Embryonic facial prominence (tissue), 1 donor: ENCODE data around the gene SMARCB1.

Experiments used
- DNase-seq: peaks from one replicate; pipeline ENCODE4 v3.0.0-alpha.2; 2016; ENCODE audit errors: extremely low spot score

Gene SMARCB1

GRCh38 chr22:23780146-23780748 lies 6.5 kb upstream of the SMARCB1 start:
- no peak for DNase-seq

GRCh38 chr22:23781065-23781464 lies 5.7 kb upstream of the SMARCB1 start:
- no peak for DNase-seq

GRCh38 chr22:23781511-23782183 lies 5.1 kb upstream of the SMARCB1 start:
- no peak for DNase-seq

DNA sequence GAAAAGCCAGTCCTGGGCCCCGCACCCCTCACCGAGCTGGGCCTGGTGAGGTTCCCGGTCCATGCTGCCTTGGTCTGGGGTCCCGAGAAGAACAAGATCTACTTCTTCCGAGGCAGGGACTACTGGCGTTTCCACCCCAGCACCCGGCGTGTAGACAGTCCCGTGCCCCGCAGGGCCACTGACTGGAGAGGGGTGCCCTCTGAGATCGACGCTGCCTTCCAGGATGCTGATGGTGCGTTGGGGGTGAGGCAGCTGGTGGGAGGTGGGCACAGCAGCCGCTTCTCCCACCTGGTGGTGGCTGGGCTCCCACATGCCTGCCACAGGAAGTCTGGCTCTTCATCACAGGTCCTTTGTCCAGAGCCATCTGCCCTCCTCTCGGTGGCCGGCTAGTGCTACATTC lies 4.5 kb upstream of the SMARCB1 start:
- DNase-seq: no peak

DNA sequence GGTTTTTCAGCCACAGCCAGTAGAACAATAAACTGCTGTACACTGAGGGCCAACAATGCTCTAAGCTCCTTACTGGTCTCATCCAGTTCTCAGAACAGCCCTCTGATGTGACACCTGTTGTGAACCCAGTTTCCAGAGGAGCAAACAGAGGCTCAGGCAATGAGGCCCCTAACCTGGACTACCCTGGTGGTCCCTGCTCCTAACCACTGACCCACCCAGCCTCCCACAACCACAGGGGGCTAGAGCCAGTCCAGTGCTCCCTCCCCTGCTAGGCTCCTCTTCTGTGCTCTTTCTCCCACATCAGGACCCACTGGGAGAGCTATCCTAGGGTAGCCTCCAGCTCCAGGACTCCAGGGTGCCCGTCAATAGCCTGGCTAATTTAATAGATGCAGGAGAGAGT lies 4.1 kb upstream of the SMARCB1 start:
- no peak for DNase-seq

GRCh38 chr22:23783265-23784150 lies 3.3 kb upstream of the SMARCB1 start:
- DNase-seq: no peak

DNA sequence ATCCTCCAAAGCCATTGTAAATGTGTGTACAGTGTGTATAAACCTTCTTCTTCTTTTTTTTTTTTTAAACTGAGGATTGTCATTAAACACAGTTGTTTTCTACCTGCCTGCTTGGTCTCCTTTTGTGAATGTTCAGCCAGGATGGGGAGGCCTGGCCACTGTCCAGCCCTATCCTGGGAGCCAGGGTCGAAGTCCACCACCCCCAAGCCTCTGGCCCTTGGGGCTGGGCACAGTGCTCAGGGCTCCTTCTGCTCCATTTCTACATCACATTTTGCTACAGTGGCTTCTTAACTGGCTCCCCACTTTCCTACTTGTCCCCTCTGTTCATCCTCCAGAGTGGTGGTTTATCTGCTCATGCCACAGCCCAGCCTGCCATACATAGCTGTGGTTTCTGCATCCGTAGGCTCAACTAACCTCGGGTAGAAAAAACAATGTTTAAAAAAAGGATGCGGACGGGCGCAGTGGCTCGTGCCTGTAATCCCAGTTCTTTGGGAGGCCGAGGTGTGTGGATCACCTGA lies 2.5 kb upstream of the SMARCB1 start:
- no peak for DNase-seq

DNA sequence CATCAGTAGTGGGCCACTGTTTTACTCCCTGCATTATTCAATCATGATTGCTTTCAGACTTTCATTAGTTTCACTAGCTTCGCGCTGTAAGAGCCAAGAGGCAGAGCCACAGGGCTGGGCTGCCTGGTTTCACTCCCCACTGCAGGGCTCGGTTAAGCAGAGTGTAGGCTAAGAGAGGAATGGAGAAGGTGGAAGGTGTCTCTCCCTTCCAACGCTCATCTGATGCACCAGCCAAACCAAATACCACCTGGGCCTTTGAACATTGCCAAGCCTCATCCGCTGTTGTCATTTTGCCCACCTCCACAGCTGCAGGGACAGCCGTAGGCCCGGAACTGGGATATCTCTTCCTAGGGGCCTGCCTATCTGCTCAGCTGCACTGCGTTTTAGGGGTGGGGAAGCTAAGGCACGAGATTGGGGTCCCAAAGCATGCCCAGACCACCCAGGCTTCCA lies 480 bp upstream of the SMARCB1 start:
- no peak for DNase-seq

GRCh38 chr22:23787600-23787896 lies 782 bp downstream of the SMARCB1 start:
- no peak for DNase-seq

DNA sequence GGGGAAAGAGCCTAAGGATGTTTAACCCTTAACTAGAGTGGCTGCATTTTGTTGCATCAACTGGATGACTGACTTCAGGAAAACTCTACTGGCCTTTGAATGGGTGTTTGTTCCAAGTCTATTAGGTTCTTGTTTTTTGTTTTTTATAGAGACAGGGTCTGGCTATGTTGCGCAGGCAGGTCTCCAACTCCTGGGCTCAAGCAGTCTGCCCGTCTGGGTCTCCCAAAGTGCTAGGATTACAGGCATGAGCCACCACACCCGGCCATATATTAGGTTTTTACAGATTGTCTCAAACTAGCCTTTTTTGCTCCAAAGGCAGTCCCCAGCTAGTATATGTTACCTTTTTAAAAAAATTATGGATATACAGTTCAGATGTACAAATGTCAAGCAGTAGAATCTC lies 1.1 kb downstream of the SMARCB1 start:
- DNase-seq: no peak

DNA sequence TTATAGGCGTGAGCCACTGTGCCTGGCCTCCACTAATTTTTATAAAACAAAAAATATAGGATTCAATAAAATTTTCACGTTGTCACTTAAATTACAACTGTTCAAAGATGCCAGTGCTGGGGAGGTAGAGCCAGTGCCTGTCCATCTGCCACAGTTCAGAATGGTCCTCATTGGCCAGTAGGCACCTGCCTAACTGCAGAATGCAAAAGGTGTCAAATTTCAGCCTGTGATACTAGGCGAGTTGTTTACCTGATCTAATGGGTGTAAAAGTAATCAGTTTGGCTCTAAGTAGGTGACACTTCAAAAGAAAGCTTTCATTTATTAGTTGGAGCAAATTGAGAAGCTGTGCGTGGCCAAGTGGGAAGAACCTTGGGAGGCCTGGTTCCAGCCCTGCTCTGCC lies 2.4 kb downstream of the SMARCB1 start:
- DNase-seq: no peak

DNA sequence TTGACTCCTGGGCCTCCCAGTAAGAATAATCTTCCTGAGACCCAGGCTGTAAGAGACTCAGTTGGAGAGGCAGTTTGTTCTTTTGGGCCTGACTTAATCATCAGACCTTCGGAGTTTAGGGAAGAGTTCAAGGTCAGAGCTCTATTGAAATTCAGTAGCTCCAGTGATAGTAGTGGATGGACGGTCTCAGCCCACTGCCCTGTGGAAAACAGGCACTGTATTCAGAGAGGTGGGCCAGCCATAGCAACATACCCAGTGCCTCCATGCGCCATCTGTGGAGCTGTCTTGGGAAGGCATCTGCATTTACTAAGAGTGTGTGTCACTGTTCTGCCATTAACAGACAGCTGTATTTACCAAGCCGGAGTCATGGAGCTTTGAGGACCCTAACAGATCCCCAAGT lies 2.9 kb downstream of the SMARCB1 start:
- no peak for DNase-seq

DNA sequence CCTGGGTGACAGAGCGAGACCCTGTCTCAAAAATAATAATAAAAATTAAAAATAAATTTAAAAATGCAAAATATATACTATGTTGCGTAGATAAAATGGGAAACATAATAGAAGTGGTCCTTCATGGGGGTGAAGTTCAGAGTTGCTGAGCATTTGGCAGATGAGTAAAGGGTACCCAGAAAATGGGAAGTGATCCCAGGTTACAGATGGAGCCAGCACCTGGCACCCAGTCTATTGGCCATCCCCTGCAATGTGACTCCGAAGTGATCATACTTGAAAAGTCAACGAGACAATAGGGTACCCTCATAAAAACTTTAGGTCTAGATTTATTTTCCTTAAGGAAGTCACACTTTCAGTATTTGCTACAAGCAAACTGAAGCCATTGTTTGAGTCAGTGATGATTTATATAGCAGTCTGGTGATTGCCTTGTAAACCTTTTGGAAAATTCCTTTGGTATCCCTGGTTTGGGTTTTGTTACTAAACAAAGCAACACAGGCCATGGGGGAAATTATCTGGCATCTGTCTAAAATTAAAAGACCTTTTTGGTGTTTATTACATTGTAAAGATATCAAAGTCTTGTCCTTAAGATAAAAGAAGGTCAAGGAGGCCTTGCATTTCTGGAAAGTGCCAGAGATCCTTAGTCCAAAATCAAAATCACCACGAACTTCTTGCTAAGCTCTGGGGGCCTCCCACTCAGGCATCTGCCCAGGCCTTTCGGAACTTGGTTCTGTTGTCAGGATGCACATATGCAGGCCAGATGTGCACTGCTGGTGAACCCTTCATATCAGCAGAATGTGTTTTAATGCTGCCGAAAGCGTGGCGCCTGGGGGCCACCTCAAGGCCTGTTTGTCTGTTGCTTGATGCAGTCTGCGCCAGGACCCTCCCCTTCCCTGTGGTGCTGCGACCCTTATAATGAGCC lies 4.3 kb downstream of the SMARCB1 start:
- DNase-seq: no peak

GRCh38 chr22:23791738-23792645 lies 5.2 kb downstream of the SMARCB1 start:
- DNase-seq: no peak

DNA sequence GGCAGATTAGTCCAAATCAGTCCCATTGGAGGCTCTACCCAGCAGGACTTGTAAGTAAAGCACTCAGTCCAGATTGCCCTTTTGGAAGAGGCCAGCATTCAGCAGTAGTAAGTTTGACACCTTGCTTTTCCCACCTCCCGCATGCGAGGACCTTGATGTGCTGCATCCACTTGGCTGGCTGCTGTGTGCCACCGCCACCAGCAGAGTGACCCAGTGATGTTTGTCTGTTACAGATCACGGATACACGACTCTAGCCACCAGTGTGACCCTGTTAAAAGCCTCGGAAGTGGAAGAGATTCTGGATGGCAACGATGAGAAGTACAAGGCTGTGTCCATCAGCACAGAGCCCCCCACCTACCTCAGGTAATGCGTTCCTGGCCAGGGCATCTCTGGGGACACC lies 6.6 kb downstream of the SMARCB1 start:
- no peak for DNase-seq

DNA sequence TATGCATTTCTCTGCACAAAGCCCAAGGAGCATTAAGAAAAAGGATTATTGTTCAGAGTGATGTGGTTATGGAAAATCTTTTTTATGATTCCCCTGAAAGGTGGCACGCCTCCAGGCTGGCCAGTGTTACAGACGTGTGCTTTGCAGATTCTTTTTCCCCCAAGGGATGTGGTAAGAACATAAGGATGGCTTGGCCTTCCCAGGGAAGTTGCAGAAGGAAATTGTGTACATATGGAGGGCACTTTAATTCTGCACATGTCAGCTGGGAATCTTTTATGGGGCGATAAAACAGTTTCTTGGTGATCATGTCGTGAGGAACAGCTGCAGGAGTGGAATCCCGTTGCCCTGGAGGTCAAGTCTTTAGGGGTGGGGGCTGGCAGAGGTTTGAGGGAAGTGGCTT lies 9.7 kb downstream of the SMARCB1 start:
- no peak for DNase-seq

DNA sequence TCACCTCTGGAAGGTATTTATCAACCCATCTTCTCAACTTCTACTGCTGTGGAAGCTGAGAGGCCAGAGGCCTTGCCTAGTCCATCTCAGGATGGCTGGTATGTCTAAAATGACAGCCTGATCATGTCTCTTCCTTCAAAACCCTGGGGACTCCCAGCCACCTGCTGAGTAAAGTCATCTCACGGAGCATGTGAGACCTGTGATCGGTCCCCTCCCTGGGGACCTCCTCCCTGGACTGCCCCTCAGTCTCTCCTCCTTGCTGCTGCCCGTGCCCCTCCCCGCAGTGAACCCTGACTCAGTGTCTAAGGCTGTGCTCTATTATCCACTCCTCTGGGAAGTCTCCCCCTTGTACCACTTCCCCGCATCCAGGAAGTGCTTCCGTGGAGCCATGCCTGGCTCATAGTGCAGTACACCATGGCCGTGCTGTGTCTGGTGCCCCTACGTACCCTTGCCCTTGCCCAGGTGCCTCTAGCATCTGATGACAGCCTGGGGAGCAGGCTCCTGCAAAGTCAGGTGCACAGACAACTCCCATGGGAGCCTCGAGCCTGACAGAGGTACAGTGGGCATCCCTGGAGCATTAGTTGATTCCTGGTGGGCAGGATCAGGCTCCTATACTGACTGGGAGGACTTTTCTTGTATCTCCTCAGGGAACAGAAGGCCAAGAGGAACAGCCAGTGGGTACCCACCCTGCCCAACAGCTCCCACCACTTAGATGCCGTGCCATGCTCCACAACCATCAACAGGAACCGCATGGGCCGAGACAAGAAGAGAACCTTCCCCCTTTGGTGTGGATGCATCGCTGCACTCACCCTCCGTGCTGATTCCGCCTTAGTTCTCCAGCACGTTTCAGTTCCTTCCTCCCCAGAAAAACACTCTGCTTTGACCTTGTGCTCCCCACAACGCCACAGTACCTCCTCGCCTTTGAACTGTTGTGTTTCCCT lies 13.8 kb downstream of the SMARCB1 start:
- DNase-seq: no peak

GRCh38 chr22:23801238-23801821 lies 14.6 kb downstream of the SMARCB1 start:
- no peak for DNase-seq

DNA sequence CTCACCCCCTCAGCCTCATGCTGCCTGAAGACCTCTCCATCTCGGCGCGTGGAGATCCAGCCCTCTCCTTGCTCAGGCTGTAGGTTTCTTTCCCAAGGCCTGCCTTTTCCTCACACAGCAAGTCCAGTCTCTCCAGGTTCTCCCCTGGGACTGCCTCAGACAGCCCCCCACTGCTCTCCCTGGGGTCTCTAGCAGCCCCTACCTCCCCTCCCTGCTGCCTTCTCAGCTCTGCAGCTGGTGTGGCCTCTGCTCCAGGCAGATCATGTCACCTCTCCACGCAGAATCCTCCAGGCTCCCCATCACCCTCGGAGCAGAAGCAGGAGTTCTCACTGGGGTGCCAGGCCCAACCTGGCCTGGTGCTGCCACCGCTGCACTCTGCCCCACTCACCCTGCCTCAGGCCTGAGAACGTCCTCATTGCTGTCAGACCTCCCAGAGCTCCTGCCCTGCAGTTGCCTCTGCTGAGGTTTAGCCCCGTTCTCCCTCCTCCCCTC lies 15.2 kb downstream of the SMARCB1 start:
- DNase-seq: no peak
